GM23338 (cell line): Measurements from ENCODE around the gene GAN. TPM values are rescaled to one million over a fixed set of nuclear protein-coding genes. Genes with fewer than 3 reads are reported as not detected.

Experiments
- ATAC-seq: fragments of 200-7000 bp; cut with Tn5 transposase; 3 replicates; pipeline ENCODE4 v1.9.1; 2020
- DNase-seq: peaks from one replicate; pipeline ENCODE4 v3.0.0-alpha.2; 2015; ENCODE audit warnings: low spot score
- H2AFZ ChIP-seq: fragments of 200-600 bp; sonication (generic); 2 replicates; pipeline ENCODE4 v1.8.0; 2016; ENCODE audit warnings: antibody characterized with exemption, mild to moderate bottlenecking, moderate library complexity
- H3F3A ChIP-seq: fragments of 200-600 bp; sonication (generic); replicated peaks from 2 replicates; pipeline ENCODE4 v1.8.0; 2017; ENCODE audit warnings: antibody characterized with exemption, mixed run types, low read depth
- H3K27ac ChIP-seq: fragments of 200-600 bp; sonication (generic); 2 replicates; pipeline ENCODE4 v1.6.1; 2016; ENCODE audit warnings: low read depth
- H3K27me3 ChIP-seq: fragments of 200-600 bp; sonication (generic); 2 replicates; pipeline ENCODE4 v1.8.0; 2016; ENCODE audit warnings: mild to moderate bottlenecking, mixed run types, moderate library complexity; ENCODE audit not compliant: insufficient read depth
- H3K36me3 ChIP-seq: fragments of 200-600 bp; sonication (generic); 2 replicates; pipeline ENCODE4 v1.8.0; 2016; ENCODE audit warnings: mild to moderate bottlenecking; ENCODE audit not compliant: insufficient read depth
- H3K4me1 ChIP-seq: fragments of 200-600 bp; sonication (generic); 2 replicates; pipeline ENCODE4 v1.8.0; 2016; ENCODE audit warnings: mild to moderate bottlenecking, moderate library complexity; ENCODE audit not compliant: insufficient read depth
- H3K4me2 ChIP-seq: fragments of 200-600 bp; sonication (generic); 2 replicates; pipeline ENCODE4 v1.7.1; 2017; ENCODE audit warnings: mixed run types
- H3K4me3 ChIP-seq: fragments of 200-600 bp; sonication (generic); 2 replicates; pipeline ENCODE4 v1.6.1; 2016; ENCODE audit warnings: mixed run types
- H3K79me2 ChIP-seq: fragments of 200-600 bp; sonication (generic); replicated peaks from 2 replicates; pipeline ENCODE4 v1.8.0; 2017; ENCODE audit warnings: mild to moderate bottlenecking; ENCODE audit not compliant: insufficient read depth
- H3K9me2 ChIP-seq: fragments of 200-600 bp; sonication (generic); 2 replicates; pipeline ENCODE4 v1.8.0; 2017; ENCODE audit not compliant: insufficient read depth
- H4K20me1 ChIP-seq: fragments of 200-600 bp; sonication (generic); replicated peaks from 2 replicates; pipeline ENCODE4 v1.8.0; 2017; ENCODE audit warnings: mild to moderate bottlenecking; ENCODE audit not compliant: insufficient read depth
- H3K27ac Mint-ChIP-seq: 2 replicates; pipeline ENCODE4 v1.8.0; 2020; ENCODE audit warnings: inconsistent platforms, mild to moderate bottlenecking, moderate library complexity, mixed read lengths
- H3K27me3 Mint-ChIP-seq: 3 replicates; pipeline ENCODE4 v1.8.0; 2022; ENCODE audit warnings: low read depth, mild to moderate bottlenecking, moderate library complexity, mixed read lengths, inconsistent platforms; ENCODE audit not compliant: insufficient read depth, poor library complexity
- H3K36me3 Mint-ChIP-seq: 3 replicates; pipeline ENCODE4 v1.8.0; 2021; ENCODE audit warnings: low read depth, mild to moderate bottlenecking, inconsistent platforms, moderate library complexity, mixed read lengths
- H3K4me1 Mint-ChIP-seq: 3 replicates; pipeline ENCODE4 v1.8.0; 2020; ENCODE audit warnings: mild to moderate bottlenecking, inconsistent platforms, mixed read lengths
- H3K4me3 Mint-ChIP-seq: 3 replicates; pipeline ENCODE4 v1.8.0; 2021; ENCODE audit warnings: moderate library complexity, mild to moderate bottlenecking, inconsistent platforms, mixed read lengths
- H3K9me3 Mint-ChIP-seq: 3 replicates; pipeline ENCODE4 v1.8.0; 2020; ENCODE audit warnings: moderate library complexity, mild to moderate bottlenecking, inconsistent platforms, mixed read lengths
- CREB1 ChIP-seq: fragments of 250-450 bp; sonication (Bioruptor Pico); IDR thresholded peaks from 2 replicates; pipeline ENCODE4 v1.5.0; 2020; ENCODE audit warnings: low read depth, mild to moderate bottlenecking, moderate library complexity
- CTCF ChIP-seq, 2 experiments: fragments of 200-600 bp in 1 of 2; sonication (generic) in 1 of 2; conservative IDR thresholded peaks; 2 replicates each; pipeline versions ENCODE4 v1.5.1 to v1.6.1; 2016 to 2017; ENCODE audit warnings: antibody characterized with exemption in 2 of 2, low read depth in 2 of 2, mild to moderate bottlenecking in 2 of 2, moderate library complexity in 1 of 2
- ETS1 ChIP-seq: IDR thresholded peaks from 2 replicates; pipeline ENCODE4 v1.6.1; 2016; ENCODE audit warnings: antibody characterized with exemption
- EZH2phosphoT487 ChIP-seq: fragments of 200-600 bp; sonication (generic); IDR thresholded peaks from one replicate; pipeline ENCODE4 v1.8.1; 2018; ENCODE audit warnings: antibody characterized with exemption; ENCODE audit not compliant: unreplicated experiment
- POLR2AphosphoS5 ChIP-seq: IDR thresholded peaks from 2 replicates; pipeline ENCODE4 v1.6.1; 2016; ENCODE audit warnings: antibody characterized with exemption, low read depth
- ZNF462 ChIP-seq: fragments of 250-450 bp; sonication (Bioruptor Pico); IDR thresholded peaks from 2 replicates; pipeline ENCODE4 v1.5.0; 2020; ENCODE audit warnings: mild to moderate bottlenecking, moderate library complexity
- long read RNA-seq: library from polyadenylated mRNA; unstranded; transcript quantifications from one replicate; pipeline ENCODE4 v2.0.0, GENCODE V29; 2020; ENCODE audit not compliant: unreplicated experiment
- polyA plus RNA-seq: library from polyadenylated mRNA; unstranded; fragments of >200 nt; fragmentation: Nextera tagmentation; extraction: Ambion mirVana; gene quantifications from 2 replicates; pipeline ENCODE4 v1.2.1, GENCODE V29; 2016
- total RNA-seq: library from RNA; depleted of rRNA; stranded (reverse); fragments of >200 nt; shearing (Covaris generic); gene quantifications from 2 replicates; pipeline ENCODE4 v1.2.3, GENCODE V29; 2014; rRNA removed

The GAN gene
- total RNA-seq = 28.5 and 29.4 TPM in 2 replicates
- 7.5 and 8.1 TPM in 2 replicates for polyA plus RNA-seq
- long read RNA-seq, full-length matches to known transcripts = 5 of 13 reads
- long read RNA-seq, partial matches to known transcripts = 5 of 13 reads
- long read RNA-seq, other reads (novel, unspliced or antisense) = 3 of 13 reads

- Mint-ChIP-seq H3K4me1 (peaks cover 42% of the 10 kb centered on the region), H3K36me3 (peaks cover 14% of the 10 kb centered on the region), H3K4me3 (peak within 1 kb of the TSS; percentile 91), H3K27me3 (peaks cover 15% of the 10 kb centered on the region), H3K9me3 (no peaks in the 10 kb centered on the region; the same call in 2 of the 3 replicates), H3K27ac (peak within 1 kb of the TSS; percentile 96)
- H3F3A ChIP-seq = no peaks in the 10 kb centered on the region
- H3K9me2 ChIP-seq = no peaks in the 10 kb centered on the region
- peak; percentile 92 for ATAC-seq
- peak within 1 kb of the TSS; percentile 98 for H3K4me2 ChIP-seq
- no peaks in the 10 kb centered on the region for H3K36me3 ChIP-seq
- H3K4me3 ChIP-seq = peak within 1 kb of the TSS; percentile 80
- H4K20me1 ChIP-seq = peaks cover 50% of the 10 kb centered on the region
- H3K79me2 ChIP-seq = peaks cover 82% of the 10 kb centered on the region
- peak within 1 kb of the TSS; percentile 98 for H3K27ac ChIP-seq
- H2AFZ ChIP-seq = peak within 1 kb of the TSS; percentile 2; the same call in 1 of the 2 replicates
- peak; percentile 99 for DNase-seq
- TF ChIP-seq CREB1 (CRISPR knock-in tag) (peak; percentile 99), ETS1 (peak; percentile 67), CTCF (conservative IDR thresholded peaks at IDR 0.05; ENCODE audit: low read depth in 2 of 2) (no peak), ZNF462 (CRISPR knock-in tag) (no peak), POLR2AphosphoS5 (peak; percentile 92), EZH2phosphoT487 (no peak)
- peaks cover 5% of the 10 kb centered on the region; the same call in 1 of the 2 replicates for H3K27me3 ChIP-seq
- H3K4me1 ChIP-seq = peaks cover 25% of the 10 kb centered on the region
Observed at GRCh38 chr16:81314603-81315270, at the start of gene GAN. GAN (plus strand) TSS chr16:81314962; CDS start chr16:81315114, 152 bp downstream.
